Peyer's patch (tissue), 4 donors: ENCODE data around the gene STAG2. TPM values are rescaled to one million over a fixed set of nuclear protein-coding genes. Genes with fewer than 3 reads are reported as not detected.

Source experiments
- DNase-seq, 3 donors: peaks; one replicate each; pipeline ENCODE4 v3.0.0-alpha.2; 2017 to 2019
- H3K27ac ChIP-seq, 4 donors: fragments of 200-600 bp; sonication (generic); one replicate each; pipeline ENCODE4 v1.5.1; 2016 to 2019
- H3K27me3 ChIP-seq, 2 donors: fragments of 200-600 bp; sonication (generic); one replicate each; pipeline ENCODE4 v1.5.1; 2019
- H3K36me3 ChIP-seq, 3 donors: fragments of 200-600 bp; sonication (generic); one replicate each; pipeline ENCODE4 v1.5.1; 2016 to 2019
- H3K4me1 ChIP-seq, 4 donors: fragments of 200-600 bp; sonication (generic); one replicate each; pipeline ENCODE4 v1.5.1; 2016 to 2019
- H3K4me3 ChIP-seq, 4 donors: fragments of 200-600 bp; sonication (generic); 1 replicate in 3 of 4; 2 replicates in 1 of 4; pipeline ENCODE4 v1.5.1; 2016 to 2019; ENCODE audit warnings: mild to moderate bottlenecking in 1 of 4
- H3K9me3 ChIP-seq, 4 donors: fragments of 200-600 bp; sonication (generic); one replicate each; pipeline ENCODE4 v1.5.1; 2016 to 2019; ENCODE audit warnings: mild to moderate bottlenecking in 1 of 4
- CTCF ChIP-seq, 6 experiments: fragments of 450-650 bp in 4 of 6; fragments of 200-600 bp in 2 of 6; sonication (generic) in 1 of 6; IDR thresholded peaks; one replicate each; pipeline ENCODE4 v1.5.1; 2017 to 2019; ENCODE audit warnings: antibody characterized with exemption in 6 of 6, mild to moderate bottlenecking in 3 of 6, moderate library complexity in 1 of 6
- POLR2A ChIP-seq, 2 donors: fragments of 450-650 bp; IDR thresholded peaks; one replicate each; pipeline ENCODE4 v1.5.1; 2017; ENCODE audit warnings: antibody characterized with exemption in 2 of 2, mild to moderate bottlenecking in 2 of 2, moderate library complexity in 2 of 2
- total RNA-seq, 4 donors: library from RNA; depleted of rRNA; stranded (reverse); fragments of >200 nt; gene quantifications; one replicate each; pipeline ENCODE4 v1.1.0, GENCODE V29; 2016

The STAG2 gene
- total RNA-seq, 4 donors from 2014 or later: 39.6 to 83.3 (median 54.0) TPM

DNA sequence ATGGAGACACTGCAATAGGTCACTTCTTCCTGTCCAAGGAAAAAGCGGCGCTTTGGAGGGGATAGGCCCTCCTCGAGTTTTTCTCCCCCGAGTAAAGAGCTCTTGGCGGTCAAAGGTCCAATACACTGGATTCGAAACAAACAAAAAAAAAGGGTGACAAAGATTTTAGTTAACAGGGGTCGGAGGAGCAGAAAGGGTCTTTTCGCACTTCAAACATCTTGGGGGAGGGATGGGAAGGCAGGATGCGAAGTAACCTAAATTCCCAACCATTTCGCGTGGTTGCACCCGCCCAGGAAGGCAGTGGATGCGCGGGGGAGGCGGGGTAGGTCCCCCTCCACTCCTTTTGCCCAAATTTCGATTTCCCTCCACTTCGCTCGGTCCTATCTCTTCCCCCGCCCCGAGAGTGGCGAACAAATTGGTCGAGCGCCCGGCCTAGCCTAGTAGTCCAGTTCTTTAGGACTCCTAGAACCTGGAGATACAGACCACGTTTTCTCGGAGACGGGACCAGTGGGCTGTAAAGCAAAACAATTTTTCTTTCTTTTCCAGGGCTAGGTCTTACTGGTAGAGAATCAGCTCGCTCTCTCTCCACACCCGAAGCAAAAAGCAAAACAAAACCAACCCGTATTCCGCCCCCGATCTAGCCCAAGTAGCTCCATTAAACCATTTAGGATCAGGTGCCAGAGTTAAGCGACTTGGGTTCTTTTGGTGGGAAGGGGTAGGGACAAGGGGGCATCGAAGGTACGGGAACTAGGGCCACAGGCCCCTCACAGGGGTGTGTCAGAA is 2.0 kb upstream of the STAG2 start:
- Histone ChIP-seq H3K27me3 (no peaks in the 10 kb centered on the region), H3K27ac (peak overlapping the region; percentile 92 to 98 (median 96)), H3K36me3 (no peaks in the 10 kb centered on the region), H3K4me3 (peak overlapping the region; percentile 53 to 68 (median 65)), H3K4me1 (no peaks in the 10 kb centered on the region), H3K9me3 (no peaks in the 10 kb centered on the region)
- peak; percentile 20 to 63 (median 60) for DNase-seq
- no peak for TF ChIP-seq POLR2A (IDR thresholded peaks at IDR 0.05)
- TF ChIP-seq CTCF (IDR thresholded peaks at IDR 0.05): no peak

GRCh38 chrX:123960956-123961267 is 594 bp upstream of the STAG2 start:
- DNase-seq: peak in 1 of 3 donors; percentile 49
- Histone ChIP-seq H3K4me1 (no peaks in the 10 kb centered on the region), H3K36me3 (no peaks in the 10 kb centered on the region), H3K9me3 (no peaks in the 10 kb centered on the region), H3K4me3 (peak overlapping the region; percentile 53 to 87 (median 74)), H3K27ac (peak overlapping the region; percentile 92 to 99 (median 98)), H3K27me3 (no peaks in the 10 kb centered on the region)
- no peak for TF ChIP-seq POLR2A (IDR thresholded peaks at IDR 0.05)
- no peak for TF ChIP-seq CTCF (IDR thresholded peaks at IDR 0.05)

GRCh38 chrX:123962006-123962467 is 531 bp downstream of the STAG2 start:
- DNase-seq: no peak
- no peak for TF ChIP-seq CTCF (IDR thresholded peaks at IDR 0.05)
- TF ChIP-seq POLR2A (IDR thresholded peaks at IDR 0.05): no peak

DNA sequence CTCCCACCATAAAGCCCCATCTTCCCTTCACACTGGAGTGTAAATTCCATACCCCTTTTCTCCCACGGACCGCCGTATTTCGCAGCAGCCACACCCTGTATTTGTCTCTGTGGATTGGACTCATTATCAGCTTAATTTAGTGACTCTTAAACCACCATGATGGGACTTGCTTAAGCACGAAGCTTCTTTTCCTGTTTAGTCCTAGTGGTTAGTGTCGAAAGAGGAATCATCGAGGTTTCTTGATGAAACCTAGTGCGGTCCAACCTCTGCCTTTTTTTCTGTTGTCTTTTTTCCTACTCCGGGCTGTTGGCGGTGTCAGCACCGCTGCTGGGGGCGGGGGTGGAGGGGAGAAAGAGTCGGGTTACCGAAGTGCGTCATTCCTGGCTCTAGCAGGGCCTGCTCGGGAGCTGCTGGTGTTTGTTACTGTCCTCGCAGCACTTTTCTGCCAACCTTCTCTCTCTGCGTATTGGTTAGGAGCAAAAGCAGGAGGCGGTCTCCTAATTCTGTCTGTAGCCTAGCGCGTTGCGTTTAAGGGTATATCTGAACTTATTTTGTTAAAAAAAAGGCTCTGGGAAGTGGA is 1.4 kb downstream of the STAG2 start:
- H3K27ac ChIP-seq: peak overlapping the region; percentile 92 to 99 (median 98)
- no peaks in the 10 kb centered on the region for H3K9me3 ChIP-seq
- TF ChIP-seq POLR2A (IDR thresholded peaks at IDR 0.05) (peak; percentile 41 to 83), CTCF (IDR thresholded peaks at IDR 0.05) (no peak)
- H3K36me3 ChIP-seq: no peaks in the 10 kb centered on the region
- H3K4me3 ChIP-seq: peak overlapping the region; percentile 53 to 87 (median 74)
- H3K4me1 ChIP-seq: no peaks in the 10 kb centered on the region
- DNase-seq: peak; percentile 75 to 93 (median 81)
- no peaks in the 10 kb centered on the region for H3K27me3 ChIP-seq

More at GRCh38 chrX:123962006-123962467, 531 bp downstream of the STAG2 start:
- Histone ChIP-seq H3K27me3 (no peaks in the 10 kb centered on the region), H3K36me3 (no peaks in the 10 kb centered on the region), H3K27ac (peak overlapping the region; percentile 92 to 99 (median 98)), H3K4me3 (peak overlapping the region; percentile 53 to 87 (median 74)), H3K9me3 (no peaks in the 10 kb centered on the region), H3K4me1 (no peaks in the 10 kb centered on the region)

DNA sequence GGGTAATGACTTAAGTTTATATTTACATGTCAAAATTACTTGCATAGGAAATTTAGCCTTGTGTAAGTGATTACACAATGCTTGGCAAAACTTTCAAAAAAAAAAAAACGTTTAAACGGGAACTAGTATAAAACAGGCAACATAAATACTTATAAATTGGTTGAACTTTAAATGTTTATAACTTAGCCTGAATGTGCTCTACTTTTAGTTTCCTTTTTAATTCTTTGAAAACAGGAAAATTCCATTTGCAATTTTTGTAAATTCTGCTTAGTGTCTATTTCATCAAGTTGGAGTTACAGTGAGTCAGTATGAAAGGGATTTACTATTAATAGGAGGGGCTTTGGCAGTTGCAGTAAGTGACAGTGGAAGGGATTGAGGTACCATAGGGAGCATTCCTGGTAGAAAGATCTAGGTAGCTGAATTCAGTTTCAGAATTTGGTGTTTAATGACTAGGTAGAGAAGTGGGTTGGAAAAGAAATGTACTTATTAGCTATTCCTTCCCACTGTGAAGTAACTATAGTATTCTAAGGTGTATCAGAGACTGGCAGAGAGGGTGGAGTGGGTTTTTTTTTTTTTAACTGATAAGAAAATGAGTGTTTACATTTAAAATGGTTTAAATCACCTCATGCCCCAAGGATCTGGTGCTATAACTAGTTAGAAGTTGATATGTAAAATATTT is 2.8 kb downstream of the STAG2 start:
- Histone ChIP-seq H3K27me3 (no peaks in the 10 kb centered on the region), H3K4me3 (peak overlapping the region in 2 of 4 donors; percentile 70 to 87), H3K4me1 (no peaks in the 10 kb centered on the region), H3K9me3 (no peaks in the 10 kb centered on the region), H3K27ac (peak overlapping the region in 2 of 4 donors; percentile 92 to 99), H3K36me3 (no peaks in the 10 kb centered on the region)
- TF ChIP-seq CTCF (IDR thresholded peaks at IDR 0.05) (no peak), POLR2A (IDR thresholded peaks at IDR 0.05) (no peak)
- no peak for DNase-seq
